Breast epithelium (tissue), 4 donors: Measurements from ENCODE around the gene ZNF423. TPM values are rescaled to one million over a fixed set of nuclear protein-coding genes. Genes with fewer than 3 reads are reported as not detected.

ENCODE experiments used
- DNase-seq, 2 donors: peaks; one replicate each; pipeline ENCODE4 v3.0.0-alpha.2; 2019; ENCODE audit warnings: low spot score in 2 of 2
- H3K27ac ChIP-seq, 2 donors: fragments of 200-600 bp; sonication (generic) in 1 of 2; one replicate each; pipeline ENCODE4 v1.5.1; 2016 to 2019; ENCODE audit warnings: mild to moderate bottlenecking in 1 of 2
- H3K27me3 ChIP-seq, 2 donors: fragments of 200-600 bp; sonication (generic) in 1 of 2; one replicate each; pipeline versions ENCODE4 v1.5.1 to v1.6.0; 2017 to 2019; ENCODE audit warnings: control low read depth in 1 of 2, mild to moderate bottlenecking in 1 of 2
- H3K36me3 ChIP-seq: fragments of 200-600 bp; one replicate; pipeline ENCODE4 v1.5.1; 2019
- H3K4me1 ChIP-seq, 2 donors: fragments of 200-600 bp; sonication (generic); one replicate each; pipeline ENCODE4 v1.5.1; 2016 to 2019; ENCODE audit warnings: control low read depth in 1 of 2
- H3K4me3 ChIP-seq, 3 donors: fragments of 200-600 bp; sonication (generic); 1 replicate in 2 of 3; 2 replicates in 1 of 3; pipeline ENCODE4 v1.5.1; 2016 to 2019; ENCODE audit warnings: mild to moderate bottlenecking in 3 of 3, moderate library complexity in 2 of 3
- H3K9me3 ChIP-seq, 2 donors: fragments of 200-600 bp; sonication (generic) in 1 of 2; one replicate each; pipeline ENCODE4 v1.5.1; 2016 to 2019; ENCODE audit warnings: control low read depth in 1 of 2
- CTCF ChIP-seq, 3 donors: fragments of 450-650 bp; IDR thresholded peaks; one replicate each; pipeline ENCODE4 v1.5.1; 2016 to 2017; ENCODE audit warnings: antibody characterized with exemption in 3 of 3, mild to moderate bottlenecking in 3 of 3, moderate library complexity in 3 of 3
- POLR2A ChIP-seq: fragments of 450-650 bp; IDR thresholded peaks from one replicate; pipeline ENCODE4 v1.6.1; 2016; ENCODE audit warnings: antibody characterized with exemption, mild to moderate bottlenecking, moderate library complexity
- POLR2AphosphoS5 ChIP-seq, 3 donors: sonication (generic); formaldehyde crosslinking; IDR thresholded peaks; one replicate each; pipeline ENCODE4 v1.6.1; 2017; ENCODE audit warnings: antibody characterized with exemption in 3 of 3
- intact Hi-C: fragments of 100-400 bp; cut with DNase I; formaldehyde crosslinking; loops from one replicate; pipeline ENCODE4 v1.15.1; 2023; ENCODE audit warnings: low total_unique reads
- total RNA-seq, 3 donors: library from RNA; depleted of rRNA; stranded (reverse); fragments of >200 nt; gene quantifications; one replicate each; pipeline ENCODE4 v1.1.0, GENCODE V29; 2016

The ZNF423 gene
- total RNA-seq, 3 donors from 2014 or later, result 4.7 to 8.0 (median 5.9) TPM

- Histone ChIP-seq H3K27me3 (no peaks in the 10 kb centered on the region), H3K9me3 (no peaks in the 10 kb centered on the region)
Observed at GRCh38 chr16:49458656-49459445, 397.1 kb downstream of the ZNF423 start.

GRCh38 chr16:49458243-49458642 is 397.7 kb downstream of the ZNF423 start:
- no peak overlapping the region for H3K4me3 ChIP-seq
- no peaks in the 10 kb centered on the region for H3K27me3 ChIP-seq
- no peaks in the 10 kb centered on the region for H3K4me1 ChIP-seq
- no peaks in the 10 kb centered on the region for H3K9me3 ChIP-seq
- DNase-seq, result no peak
- H3K27ac ChIP-seq, result no peak overlapping the region
- intact Hi-C loops, result no loop called here
- TF ChIP-seq POLR2A, result no peak
- no peak for TF ChIP-seq CTCF (IDR thresholded peaks at IDR 0.05)
- no peaks in the 10 kb centered on the region for H3K36me3 ChIP-seq

More at GRCh38 chr16:49458656-49459445, 397.1 kb downstream of the ZNF423 start:
- H3K4me3 ChIP-seq, result no peak overlapping the region
- TF ChIP-seq CTCF (IDR thresholded peaks at IDR 0.05) (no peak), POLR2AphosphoS5 (IDR thresholded peaks at IDR 0.05) (no peak), POLR2A (no peak)
- no peak for DNase-seq
- no peak overlapping the region for H3K27ac ChIP-seq
- no peaks in the 10 kb centered on the region for H3K4me1 ChIP-seq
- intact Hi-C loops, result no loop called here
- H3K36me3 ChIP-seq, result no peaks in the 10 kb centered on the region

DNA sequence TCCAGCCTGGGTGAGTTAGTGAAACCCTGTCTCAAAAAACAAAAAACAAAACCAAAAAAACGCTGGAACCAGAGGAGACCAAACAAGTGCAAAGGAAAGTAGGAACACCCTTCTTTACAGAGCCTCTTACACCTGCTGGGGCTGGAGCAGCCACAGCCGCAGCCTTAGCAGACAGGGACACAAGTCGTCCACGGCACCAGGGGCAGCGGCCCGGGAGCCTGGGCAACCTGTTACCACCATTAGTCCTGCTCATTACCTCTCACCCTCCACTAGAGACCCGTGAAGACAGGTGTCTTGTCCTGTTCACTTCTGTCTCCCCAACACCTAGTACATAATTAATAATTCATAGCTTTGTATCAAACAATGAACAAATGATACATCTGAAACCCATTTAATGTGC is 398.7 kb downstream of the ZNF423 start:
- Histone ChIP-seq H3K4me1 (no peaks in the 10 kb centered on the region), H3K27me3 (no peaks in the 10 kb centered on the region), H3K27ac (no peak overlapping the region), H3K36me3 (no peaks in the 10 kb centered on the region), H3K9me3 (no peaks in the 10 kb centered on the region), H3K4me3 (no peak overlapping the region)
- TF ChIP-seq CTCF (IDR thresholded peaks at IDR 0.05) (no peak), POLR2A (no peak), POLR2AphosphoS5 (IDR thresholded peaks at IDR 0.05) (no peak)
- DNase-seq, result no peak
- intact Hi-C loops, result no loop called here

DNA sequence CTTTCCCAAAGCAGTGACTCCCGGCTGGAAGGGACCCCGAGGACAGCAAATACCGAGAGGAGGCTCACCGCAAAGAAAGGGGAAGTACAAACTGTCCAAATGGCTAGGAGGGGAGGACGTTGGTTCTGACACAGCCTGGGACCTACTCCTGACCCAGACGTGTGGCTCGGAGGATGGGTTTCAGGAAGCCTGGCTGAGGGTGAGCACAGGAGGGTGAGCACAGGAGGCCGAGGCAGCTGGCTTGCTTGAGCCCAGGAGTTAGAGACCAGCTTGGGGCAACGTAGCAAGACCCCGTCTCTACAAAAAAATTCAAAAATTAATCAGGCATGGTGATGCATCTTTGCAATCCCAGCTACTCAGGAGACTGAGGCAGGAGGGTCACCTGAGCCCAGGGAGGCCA is 399.1 kb downstream of the ZNF423 start:
- no peak for DNase-seq
- H3K27me3 ChIP-seq, result no peaks in the 10 kb centered on the region
- H3K36me3 ChIP-seq, result no peaks in the 10 kb centered on the region
- H3K4me1 ChIP-seq, result no peaks in the 10 kb centered on the region
- no peaks in the 10 kb centered on the region for H3K9me3 ChIP-seq
- TF ChIP-seq POLR2AphosphoS5 (IDR thresholded peaks at IDR 0.05) (no peak), CTCF (IDR thresholded peaks at IDR 0.05) (no peak), POLR2A (no peak)
- H3K4me3 ChIP-seq, result no peak overlapping the region
- no peak overlapping the region for H3K27ac ChIP-seq
- intact Hi-C loops, result no loop called here

- no peak overlapping the region for H3K27ac ChIP-seq
- no peaks in the 10 kb centered on the region for H3K36me3 ChIP-seq
- no peak overlapping the region for H3K4me3 ChIP-seq
- TF ChIP-seq POLR2A, result no peak
- no peak for TF ChIP-seq CTCF (IDR thresholded peaks at IDR 0.05)
- no peak for TF ChIP-seq POLR2AphosphoS5 (IDR thresholded peaks at IDR 0.05)
- intact Hi-C loops, result no loop called here
- H3K9me3 ChIP-seq, result no peaks in the 10 kb centered on the region
- no peaks in the 10 kb centered on the region for H3K27me3 ChIP-seq
- DNase-seq, result no peak
- no peaks in the 10 kb centered on the region for H3K4me1 ChIP-seq
Observed at GRCh38 chr16:49455991-49456745, 399.7 kb downstream of the ZNF423 start.
